Fibroblast of mammary gland (primary cell): ENCODE results near the gene CRIP1.

Experiments
- DNase-seq: peaks from one replicate; pipeline ENCODE4 v3.0.0-alpha.2; 2010; ENCODE audit warnings: low read depth
- H3K4me3 ChIP-seq: 2 replicates; pipeline ENCODE4 v1.5.1; 2011; ENCODE audit warnings: low read depth, mild to moderate bottlenecking, low read length, moderate library complexity; ENCODE audit not compliant: control insufficient read depth
- TF ChIP-seq, protein P1 (sequence below): conservative IDR thresholded peaks from 2 replicates; pipeline ENCODE4 v1.5.1; 2011; ENCODE audit warnings: low read depth, low read length, inconsistent platforms; ENCODE audit not compliant: control insufficient read depth, insufficient read depth

The CRIP1 gene

DNA sequence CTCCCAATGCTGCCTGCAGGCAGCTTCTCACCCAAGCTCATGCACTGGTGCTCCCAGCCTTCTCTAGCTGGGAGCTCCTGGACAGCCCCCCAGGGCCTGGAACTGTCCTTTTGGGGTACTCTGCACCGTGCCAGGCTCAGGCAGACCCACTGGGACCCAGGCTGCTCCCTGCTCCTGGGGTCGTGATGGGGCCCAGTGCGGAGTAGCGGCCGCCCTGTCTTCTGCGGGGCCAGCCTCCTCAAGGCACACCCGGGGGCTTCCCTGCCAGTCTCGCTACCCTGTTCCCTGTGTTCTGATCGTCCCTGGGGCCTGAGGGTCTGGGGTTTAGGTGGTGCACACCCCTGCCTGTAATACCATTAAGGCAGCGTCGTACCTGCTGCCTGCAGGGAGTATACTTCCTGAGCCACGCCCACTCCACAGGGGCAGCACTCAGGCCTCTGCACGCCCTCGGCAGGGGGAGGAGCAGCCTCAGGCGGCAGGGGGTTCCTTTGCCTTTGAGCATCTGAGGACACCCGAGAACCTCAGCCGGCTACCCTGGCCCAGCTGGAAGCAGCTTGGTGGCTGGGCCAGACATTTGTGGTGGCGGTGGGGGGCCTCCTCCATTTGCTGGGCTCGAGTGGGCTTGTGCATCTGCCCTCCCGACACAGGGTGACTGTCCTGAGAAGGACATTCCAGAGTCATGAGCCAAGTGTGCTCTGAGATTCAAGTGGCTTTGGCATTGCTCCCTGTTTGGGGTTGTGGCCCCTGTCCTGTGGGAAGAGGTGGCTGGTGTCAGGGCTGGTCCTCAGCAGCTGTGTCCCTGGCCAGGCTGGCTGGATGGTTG lies 21.3 kb upstream of the CRIP1 start:
- H3K4me3 ChIP-seq = no peak overlapping the region
- no peak for DNase-seq

GRCh38 chr14:105466531-105467248 lies 20.0 kb upstream of the CRIP1 start:
- no peak for DNase-seq
- TF ChIP-seq, protein P1, sequence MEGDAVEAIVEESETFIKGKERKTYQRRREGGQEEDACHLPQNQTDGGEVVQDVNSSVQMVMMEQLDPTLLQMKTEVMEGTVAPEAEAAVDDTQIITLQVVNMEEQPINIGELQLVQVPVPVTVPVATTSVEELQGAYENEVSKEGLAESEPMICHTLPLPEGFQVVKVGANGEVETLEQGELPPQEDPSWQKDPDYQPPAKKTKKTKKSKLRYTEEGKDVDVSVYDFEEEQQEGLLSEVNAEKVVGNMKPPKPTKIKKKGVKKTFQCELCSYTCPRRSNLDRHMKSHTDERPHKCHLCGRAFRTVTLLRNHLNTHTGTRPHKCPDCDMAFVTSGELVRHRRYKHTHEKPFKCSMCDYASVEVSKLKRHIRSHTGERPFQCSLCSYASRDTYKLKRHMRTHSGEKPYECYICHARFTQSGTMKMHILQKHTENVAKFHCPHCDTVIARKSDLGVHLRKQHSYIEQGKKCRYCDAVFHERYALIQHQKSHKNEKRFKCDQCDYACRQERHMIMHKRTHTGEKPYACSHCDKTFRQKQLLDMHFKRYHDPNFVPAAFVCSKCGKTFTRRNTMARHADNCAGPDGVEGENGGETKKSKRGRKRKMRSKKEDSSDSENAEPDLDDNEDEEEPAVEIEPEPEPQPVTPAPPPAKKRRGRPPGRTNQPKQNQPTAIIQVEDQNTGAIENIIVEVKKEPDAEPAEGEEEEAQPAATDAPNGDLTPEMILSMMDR = no peak
- no peak overlapping the region for H3K4me3 ChIP-seq

More for the DNA sequence above, 21.3 kb upstream of the CRIP1 start:
- TF ChIP-seq, protein P1 = no peak

DNA sequence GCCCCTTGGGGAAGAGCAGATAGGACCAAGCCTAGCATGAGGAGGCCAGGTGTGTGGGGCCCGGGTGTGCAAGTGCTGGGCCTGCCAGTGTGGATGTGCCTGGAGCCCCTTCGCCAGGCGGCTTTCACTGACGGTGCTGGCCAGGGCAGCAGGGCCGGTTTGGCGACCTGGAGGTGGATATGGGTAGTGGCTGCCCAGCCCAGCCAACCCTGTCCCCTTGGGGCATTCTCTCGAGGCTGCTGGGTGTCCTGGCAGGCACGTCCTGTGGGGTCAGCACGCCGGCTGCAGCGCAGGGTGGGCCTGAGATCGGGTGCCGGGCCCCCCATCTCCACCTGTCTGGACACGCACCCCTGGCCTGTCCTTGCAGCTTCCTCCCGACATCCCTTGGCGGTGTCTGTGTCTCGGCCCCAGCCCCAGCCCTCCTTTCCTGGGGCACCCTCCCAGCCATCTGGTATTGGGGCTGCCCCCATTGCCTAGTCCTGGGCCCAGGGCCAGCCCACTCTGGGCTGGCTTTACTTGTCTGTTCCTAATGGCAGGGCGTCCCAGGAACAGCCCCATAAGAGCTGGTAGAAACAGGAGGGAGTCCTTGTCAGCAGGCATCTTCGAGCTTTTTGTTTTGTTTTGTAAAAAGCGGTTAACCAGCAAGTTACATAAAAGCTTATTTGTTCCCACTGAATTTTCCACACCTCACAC lies 19.3 kb upstream of the CRIP1 start:
- TF ChIP-seq, protein P1 = no peak
- no peak for DNase-seq

GRCh38 chr14:105467942-105468471 lies 18.7 kb upstream of the CRIP1 start:
- DNase-seq = no peak
- H3K4me3 ChIP-seq = no peak overlapping the region
- TF ChIP-seq, protein P1 = no peak

More for the DNA sequence above, 19.3 kb upstream of the CRIP1 start:
- no peak overlapping the region for H3K4me3 ChIP-seq

DNA sequence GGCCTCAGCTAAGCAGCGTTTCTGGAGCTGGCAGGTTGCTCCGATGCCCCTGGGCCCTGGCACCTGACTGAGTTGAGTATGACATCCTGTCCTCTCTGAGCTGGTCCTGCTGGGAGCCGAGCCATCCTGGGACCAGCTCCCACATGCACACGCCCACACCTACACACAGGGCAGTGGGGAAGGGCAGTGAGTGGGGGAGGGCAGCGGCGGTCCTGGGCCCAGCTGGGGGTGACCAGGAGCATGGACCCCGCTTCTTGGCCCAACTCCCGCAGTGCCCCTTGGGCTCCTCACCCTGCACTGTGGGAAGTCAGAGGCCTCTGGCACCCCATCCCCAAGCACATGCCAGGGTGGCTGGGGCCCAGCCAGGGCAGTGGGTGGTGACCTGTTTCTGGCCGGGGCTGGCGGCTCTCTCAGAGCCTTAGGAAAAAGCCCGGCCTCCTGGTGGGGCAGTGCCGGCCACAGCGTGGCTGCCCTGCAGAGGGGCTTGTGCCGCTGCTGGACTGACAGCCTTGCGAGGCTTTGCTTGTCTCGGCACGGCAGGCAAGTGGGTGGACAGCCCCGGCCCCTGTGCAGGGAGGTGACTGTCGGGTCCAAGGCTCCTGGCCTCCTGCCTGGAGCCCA lies 18.0 kb upstream of the CRIP1 start:
- H3K4me3 ChIP-seq = no peak overlapping the region
- TF ChIP-seq, protein P1 = no peak

DNA sequence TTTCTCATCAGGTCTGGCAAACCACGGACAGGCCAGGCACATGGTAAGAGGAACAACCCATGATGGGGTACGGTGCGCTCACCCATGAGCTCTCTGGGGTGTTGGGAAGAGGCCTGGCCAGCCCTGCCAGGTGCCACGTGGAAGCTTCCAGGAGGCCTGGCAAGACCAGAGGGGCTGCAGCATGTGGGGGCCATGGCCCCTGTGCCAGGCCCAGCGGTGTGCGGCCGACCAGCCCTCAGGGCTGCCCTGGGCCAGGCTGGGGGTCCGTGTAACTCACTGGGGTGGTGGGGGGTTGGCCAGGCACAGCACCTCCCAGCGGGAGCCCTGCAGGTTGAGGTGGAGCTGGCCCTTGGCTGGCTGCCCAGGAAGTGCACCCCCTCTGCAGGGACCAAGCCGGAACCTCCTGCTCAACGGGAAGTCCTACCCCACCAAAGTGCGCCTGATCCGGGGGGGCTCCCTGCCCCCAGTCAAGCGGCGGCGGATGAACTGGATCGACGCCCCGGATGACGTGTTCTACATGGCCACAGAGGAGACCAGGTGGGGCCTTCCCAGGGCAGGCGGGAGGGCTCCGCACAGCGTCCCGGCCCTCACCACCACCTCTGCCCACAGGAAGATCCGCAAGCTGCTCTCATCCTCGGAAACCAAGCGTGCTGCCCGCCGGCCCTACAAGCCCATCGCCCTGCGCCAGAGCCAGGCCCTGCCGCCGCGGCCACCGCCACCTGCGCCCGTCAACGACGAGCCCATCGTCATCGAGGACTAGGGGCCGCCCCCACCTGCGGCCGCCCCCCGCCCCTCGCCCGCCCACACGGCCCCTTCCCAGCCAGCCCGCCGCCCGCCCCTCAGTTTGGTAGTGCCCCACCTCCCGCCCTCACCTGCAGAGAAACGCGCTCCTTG lies 17.0 kb upstream of the CRIP1 start:
- no peak overlapping the region for H3K4me3 ChIP-seq
- no peak for DNase-seq
- TF ChIP-seq, protein P1 = no peak

More for the DNA sequence above, 18.0 kb upstream of the CRIP1 start:
- DNase-seq = no peak
